Measurements from ENCODE around the gene SEMA3D.

DNA sequence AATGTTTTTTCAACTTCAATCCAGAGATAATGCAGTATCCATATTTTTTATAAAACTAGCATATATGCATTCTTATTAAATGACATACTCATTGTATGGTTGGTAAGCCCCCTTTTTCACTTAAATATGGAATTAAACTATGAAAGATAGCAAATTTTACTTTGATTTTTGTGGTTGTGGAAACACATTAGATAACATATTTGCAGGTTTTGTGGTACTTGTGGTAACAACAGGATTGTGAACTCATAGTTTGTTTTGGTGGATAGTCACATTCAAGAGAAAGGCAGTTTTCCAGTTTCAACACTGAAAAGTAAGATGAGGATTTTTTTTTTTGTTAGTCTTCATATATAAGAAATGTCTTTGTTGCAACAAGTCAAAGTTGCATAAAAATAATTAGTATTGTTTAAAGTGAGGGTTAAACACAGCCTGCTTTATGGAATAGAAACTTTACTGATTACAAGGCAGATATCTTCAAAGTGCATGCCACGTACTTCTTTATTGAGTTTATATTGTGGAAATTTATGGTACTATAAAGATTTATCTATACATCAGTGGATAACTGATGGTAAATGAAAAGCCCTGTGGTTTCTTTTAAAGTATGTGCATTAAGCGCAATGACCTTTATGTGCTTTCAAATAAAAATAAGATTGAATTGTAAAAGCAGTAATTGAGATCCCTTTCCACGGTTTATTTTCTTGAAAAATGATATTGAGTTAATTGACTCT lies 39.7 kb upstream of the SEMA3D start:
- TF ChIP-seq EP300 (conservative IDR thresholded peaks at IDR 0.05; ENCODE audit: poor library complexity, severe bottlenecking) = no peak
- no peak for TF ChIP-seq EZH2 (IDR thresholded peaks at IDR 0.05; ENCODE audit: borderline replicate concordance, insufficient read depth, low read length, poor library complexity, severe bottlenecking)
- TF ChIP-seq, protein P1, sequence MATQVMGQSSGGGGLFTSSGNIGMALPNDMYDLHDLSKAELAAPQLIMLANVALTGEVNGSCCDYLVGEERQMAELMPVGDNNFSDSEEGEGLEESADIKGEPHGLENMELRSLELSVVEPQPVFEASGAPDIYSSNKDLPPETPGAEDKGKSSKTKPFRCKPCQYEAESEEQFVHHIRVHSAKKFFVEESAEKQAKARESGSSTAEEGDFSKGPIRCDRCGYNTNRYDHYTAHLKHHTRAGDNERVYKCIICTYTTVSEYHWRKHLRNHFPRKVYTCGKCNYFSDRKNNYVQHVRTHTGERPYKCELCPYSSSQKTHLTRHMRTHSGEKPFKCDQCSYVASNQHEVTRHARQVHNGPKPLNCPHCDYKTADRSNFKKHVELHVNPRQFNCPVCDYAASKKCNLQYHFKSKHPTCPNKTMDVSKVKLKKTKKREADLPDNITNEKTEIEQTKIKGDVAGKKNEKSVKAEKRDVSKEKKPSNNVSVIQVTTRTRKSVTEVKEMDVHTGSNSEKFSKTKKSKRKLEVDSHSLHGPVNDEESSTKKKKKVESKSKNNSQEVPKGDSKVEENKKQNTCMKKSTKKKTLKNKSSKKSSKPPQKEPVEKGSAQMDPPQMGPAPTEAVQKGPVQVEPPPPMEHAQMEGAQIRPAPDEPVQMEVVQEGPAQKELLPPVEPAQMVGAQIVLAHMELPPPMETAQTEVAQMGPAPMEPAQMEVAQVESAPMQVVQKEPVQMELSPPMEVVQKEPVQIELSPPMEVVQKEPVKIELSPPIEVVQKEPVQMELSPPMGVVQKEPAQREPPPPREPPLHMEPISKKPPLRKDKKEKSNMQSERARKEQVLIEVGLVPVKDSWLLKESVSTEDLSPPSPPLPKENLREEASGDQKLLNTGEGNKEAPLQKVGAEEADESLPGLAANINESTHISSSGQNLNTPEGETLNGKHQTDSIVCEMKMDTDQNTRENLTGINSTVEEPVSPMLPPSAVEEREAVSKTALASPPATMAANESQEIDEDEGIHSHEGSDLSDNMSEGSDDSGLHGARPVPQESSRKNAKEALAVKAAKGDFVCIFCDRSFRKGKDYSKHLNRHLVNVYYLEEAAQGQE (IDR thresholded peaks at IDR 0.05; ENCODE audit: borderline replicate concordance) = no peak
- TF ChIP-seq POLR2AphosphoS5 (IDR thresholded peaks at IDR 0.05) = no peak
- no peak for TF ChIP-seq RAD21 (conservative IDR thresholded peaks at IDR 0.05)
- TF ChIP-seq, protein P2, sequence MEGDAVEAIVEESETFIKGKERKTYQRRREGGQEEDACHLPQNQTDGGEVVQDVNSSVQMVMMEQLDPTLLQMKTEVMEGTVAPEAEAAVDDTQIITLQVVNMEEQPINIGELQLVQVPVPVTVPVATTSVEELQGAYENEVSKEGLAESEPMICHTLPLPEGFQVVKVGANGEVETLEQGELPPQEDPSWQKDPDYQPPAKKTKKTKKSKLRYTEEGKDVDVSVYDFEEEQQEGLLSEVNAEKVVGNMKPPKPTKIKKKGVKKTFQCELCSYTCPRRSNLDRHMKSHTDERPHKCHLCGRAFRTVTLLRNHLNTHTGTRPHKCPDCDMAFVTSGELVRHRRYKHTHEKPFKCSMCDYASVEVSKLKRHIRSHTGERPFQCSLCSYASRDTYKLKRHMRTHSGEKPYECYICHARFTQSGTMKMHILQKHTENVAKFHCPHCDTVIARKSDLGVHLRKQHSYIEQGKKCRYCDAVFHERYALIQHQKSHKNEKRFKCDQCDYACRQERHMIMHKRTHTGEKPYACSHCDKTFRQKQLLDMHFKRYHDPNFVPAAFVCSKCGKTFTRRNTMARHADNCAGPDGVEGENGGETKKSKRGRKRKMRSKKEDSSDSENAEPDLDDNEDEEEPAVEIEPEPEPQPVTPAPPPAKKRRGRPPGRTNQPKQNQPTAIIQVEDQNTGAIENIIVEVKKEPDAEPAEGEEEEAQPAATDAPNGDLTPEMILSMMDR (IDR thresholded peaks at IDR 0.05; ENCODE audit: poor library complexity, severe bottlenecking) = no peak
- TF ChIP-seq TAF1 (IDR thresholded peaks at IDR 0.05; ENCODE audit: low read depth) = no peak
- TF ChIP-seq SMC3 (conservative IDR thresholded peaks at IDR 0.05; ENCODE audit: poor library complexity) = no peak
- no peak for TF ChIP-seq MXI1 (conservative IDR thresholded peaks at IDR 0.05; ENCODE audit: poor library complexity, severe bottlenecking)

Measured in neural cell (in vitro differentiated cells).